ENCODE measurements around the gene AFF3. TPM values are rescaled to one million over a fixed set of nuclear protein-coding genes. Genes with fewer than 3 reads are reported as not detected.

The AFF3 gene
- total and polyA plus RNA-seq, 7 experiments from 2014 or later: 3.0 to 24.1 (median 19.8) TPM

GRCh38 chr2:100140582-100140981 lies 1.8 kb downstream of the AFF3 start:
- peak in 4 of 9 donors; percentile 8 to 19 (median 12) for DNase-seq
- peak overlapping the region in 8 of 9 donors; percentile 12 to 99 (median 94) for H3K27ac Mint-ChIP-seq

DNA sequence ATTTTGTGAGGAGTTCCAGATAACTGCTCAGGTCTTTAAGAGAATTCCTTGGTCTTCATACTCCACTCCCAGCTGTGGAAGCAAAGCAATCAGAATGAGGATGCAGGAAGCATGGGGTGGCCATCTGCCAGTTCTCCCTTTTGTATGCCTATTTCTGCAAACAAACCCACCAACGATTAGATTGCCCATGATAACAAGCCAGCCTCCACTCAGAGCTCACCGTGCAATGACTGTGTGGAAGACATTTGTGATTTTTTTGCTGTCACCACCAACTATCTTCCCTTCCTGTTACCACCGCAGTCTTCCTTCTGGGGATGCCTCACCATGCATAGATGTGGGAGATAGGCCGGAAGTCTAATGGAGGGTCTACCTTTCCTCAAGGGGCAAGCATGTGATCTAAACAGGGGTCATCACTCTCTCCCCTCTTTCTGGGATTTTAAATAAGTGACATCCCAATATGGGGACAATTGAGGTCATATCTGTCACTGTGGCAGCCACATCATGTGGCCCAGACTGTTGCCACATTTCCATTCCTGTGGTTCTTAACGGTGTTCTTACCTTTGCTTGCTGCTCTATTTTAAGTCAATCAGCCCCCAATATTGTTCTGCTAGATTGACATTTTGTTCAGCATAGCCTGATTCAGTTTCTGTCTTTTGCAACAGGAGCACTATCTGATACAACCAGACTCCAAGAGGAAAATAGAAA lies 4.4 kb downstream of the AFF3 start:
- no peak overlapping the region for H3K27ac ChIP-seq (ENCODE audit: low read depth, low read length)
- CTCF ChIA-PET: no interaction called here
- H3K27ac Mint-ChIP-seq: peak overlapping the region in 6 of 9 donors; percentile 2 to 55 (median 40)

More at GRCh38 chr2:100140582-100140981, 1.8 kb downstream of the AFF3 start:
- H3K27me3 Mint-ChIP-seq: peaks cover 0 to 28% (median 0%) of the 10 kb centered on the region in 5 donors
- Histone ChIP-seq H3K4me1 (ENCODE audit: control insufficient read depth in 2 of 2, insufficient read depth in 2 of 2, low read length in 2 of 2) (peaks cover 5 to 33% of the 10 kb centered on the region in 2 donors), H3K27ac (ENCODE audit: low read depth, low read length) (no peak overlapping the region), H3K9me3 (ENCODE audit: control insufficient read depth in 2 of 3, low read length in 3 of 3) (no peaks in the 10 kb centered on the region), H3K36me3 (ENCODE audit: control insufficient read depth in 2 of 3, insufficient read depth in 3 of 3, low read length in 3 of 3) (no peaks in the 10 kb centered on the region), H3K27me3 (ENCODE audit: control insufficient read depth in 2 of 2, insufficient read depth in 2 of 2, low read length in 2 of 2) (no peaks in the 10 kb centered on the region), H3K4me3 (ENCODE audit: low read length) (no peak overlapping the region)
- H3K36me3 Mint-ChIP-seq: peaks cover 0 to 8% (median 0%) of the 10 kb centered on the region in 5 donors
- ATAC-seq: peak; percentile 74
- peaks cover 0 to 10% (median 0%) of the 10 kb centered on the region in 11 donors for H3K9me3 Mint-ChIP-seq
- H3K4me1 Mint-ChIP-seq: peaks cover 41 to 79% (median 70%) of the 10 kb centered on the region in 7 donors
- H3K4me3 Mint-ChIP-seq: peak overlapping the region; percentile 11 to 97 (median 91)
- POLR2A ChIA-PET: interaction anchor here (1.2 to 2.1 kb wide), 2 partner anchors 9 to 26 kb away, joined by 4 to 9 read pairs; no protein-coding TSS in a partner anchor
- CTCF ChIA-PET: interaction anchor here (0.9 kb wide), 1 partner anchor 27 kb away, joined by 4 read pairs; no protein-coding TSS in a partner anchor
- intact Hi-C loops (cut with micrococcal nuclease): no loop called here

DNA sequence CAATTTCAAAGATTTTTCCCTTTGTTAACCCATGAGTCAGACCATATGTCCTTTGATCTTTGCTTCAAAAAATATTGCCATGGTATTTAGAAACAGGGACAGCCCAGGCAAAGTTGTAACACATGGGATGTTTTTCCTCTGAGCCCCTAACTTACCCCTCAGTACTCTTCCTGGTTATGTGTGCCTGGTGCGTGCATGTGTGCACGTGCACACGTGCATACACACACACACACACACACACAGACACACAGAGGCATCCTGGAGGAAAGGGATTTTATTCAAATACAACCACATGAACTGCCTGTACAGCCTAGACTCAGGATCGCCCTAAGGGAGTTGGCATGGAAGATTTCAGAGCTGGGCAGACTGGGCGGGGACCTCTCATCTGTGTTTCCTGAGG lies 5.1 kb downstream of the AFF3 start:
- ATAC-seq: no peak
- Mint-ChIP-seq H3K4me1 (peaks cover 28 to 54% (median 52%) of the 10 kb centered on the region in 7 donors), H3K36me3 (peaks cover 0 to 3% (median 0%) of the 10 kb centered on the region in 5 donors), H3K4me3 (peak overlapping the region in 2 of 10 donors; percentile 20 to 60), H3K27ac (peak overlapping the region in 1 of 9 donors; percentile 33), H3K27me3 (peaks cover 0 to 6% (median 0%) of the 10 kb centered on the region in 5 donors), H3K9me3 (peaks cover 0 to 3% (median 0%) of the 10 kb centered on the region in 11 donors)
- DNase-seq: no peak
- intact Hi-C loops (cut with micrococcal nuclease): no loop called here
- Histone ChIP-seq H3K4me3 (ENCODE audit: low read length) (no peak overlapping the region), H3K4me1 (ENCODE audit: control insufficient read depth in 2 of 2, insufficient read depth in 2 of 2, low read length in 2 of 2) (peaks cover 2 to 26% of the 10 kb centered on the region in 2 donors), H3K36me3 (ENCODE audit: control insufficient read depth in 2 of 3, insufficient read depth in 3 of 3, low read length in 3 of 3) (no peaks in the 10 kb centered on the region), H3K9me3 (ENCODE audit: control insufficient read depth in 2 of 3, low read length in 3 of 3) (no peaks in the 10 kb centered on the region), H3K27me3 (ENCODE audit: control insufficient read depth in 2 of 2, insufficient read depth in 2 of 2, low read length in 2 of 2) (no peaks in the 10 kb centered on the region), H3K27ac (ENCODE audit: low read depth, low read length) (no peak overlapping the region)
- ChIA-PET CTCF (no interaction called here), POLR2A (no interaction called here)

More for the DNA sequence above, 4.4 kb downstream of the AFF3 start:
- no peaks in the 10 kb centered on the region for H3K36me3 ChIP-seq (ENCODE audit: control insufficient read depth in 2 of 3, insufficient read depth in 3 of 3, low read length in 3 of 3)
- no peak overlapping the region for H3K4me3 ChIP-seq (ENCODE audit: low read length)
- H3K4me1 ChIP-seq (ENCODE audit: control insufficient read depth in 2 of 2, insufficient read depth in 2 of 2, low read length in 2 of 2): peaks cover 5 to 32% of the 10 kb centered on the region in 2 donors
- DNase-seq (peak in 1 of 9 donors; percentile 6), ATAC-seq (no peak)
- intact Hi-C loops (cut with micrococcal nuclease): no loop called here
- Mint-ChIP-seq H3K36me3 (peaks cover 0 to 3% (median 0%) of the 10 kb centered on the region in 5 donors), H3K4me1 (peaks cover 33 to 61% (median 59%) of the 10 kb centered on the region in 7 donors), H3K4me3 (peak overlapping the region; percentile 4 to 60 (median 51)), H3K27me3 (peaks cover 0 to 8% (median 0%) of the 10 kb centered on the region in 5 donors), H3K9me3 (peaks cover 0 to 3% (median 0%) of the 10 kb centered on the region in 11 donors)
- H3K27me3 ChIP-seq (ENCODE audit: control insufficient read depth in 2 of 2, insufficient read depth in 2 of 2, low read length in 2 of 2): no peaks in the 10 kb centered on the region
- no peaks in the 10 kb centered on the region for H3K9me3 ChIP-seq (ENCODE audit: control insufficient read depth in 2 of 3, low read length in 3 of 3)
- POLR2A ChIA-PET: no interaction called here

DNA sequence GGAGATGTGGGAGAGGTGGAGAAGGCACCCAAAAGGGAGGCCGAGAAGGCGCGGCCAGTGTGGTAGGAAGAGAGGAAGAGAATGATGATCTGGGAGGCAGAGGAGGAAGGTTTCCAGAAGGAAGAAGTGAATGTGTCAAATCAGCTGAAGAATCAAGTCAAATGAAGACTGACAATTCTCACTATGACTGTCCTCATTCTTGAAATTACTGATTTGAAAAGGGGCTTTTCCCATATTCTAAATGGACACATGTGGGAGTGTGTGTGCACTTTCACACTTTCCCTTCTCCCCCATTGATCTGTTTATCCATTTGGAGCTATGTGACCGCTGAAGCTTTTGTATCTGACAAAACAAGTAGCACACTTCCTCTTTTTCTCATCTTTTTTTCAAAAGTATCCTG lies 6.1 kb downstream of the AFF3 start:
- ATAC-seq (no peak), DNase-seq (peak in 1 of 9 donors; percentile 40)
- Histone ChIP-seq H3K27me3 (ENCODE audit: control insufficient read depth in 2 of 2, insufficient read depth in 2 of 2, low read length in 2 of 2) (no peaks in the 10 kb centered on the region), H3K4me1 (ENCODE audit: control insufficient read depth in 2 of 2, insufficient read depth in 2 of 2, low read length in 2 of 2) (peaks cover 0 to 26% of the 10 kb centered on the region in 2 donors), H3K27ac (ENCODE audit: low read depth, low read length) (no peak overlapping the region), H3K4me3 (ENCODE audit: low read length) (no peak overlapping the region), H3K9me3 (ENCODE audit: control insufficient read depth in 2 of 3, low read length in 3 of 3) (no peaks in the 10 kb centered on the region), H3K36me3 (ENCODE audit: control insufficient read depth in 2 of 3, insufficient read depth in 3 of 3, low read length in 3 of 3) (no peaks in the 10 kb centered on the region)
- ChIA-PET CTCF (no interaction called here), POLR2A (no interaction called here)
- Mint-ChIP-seq H3K4me3 (no peak overlapping the region), H3K27ac (no peak overlapping the region), H3K27me3 (peaks cover 0 to 4% (median 0%) of the 10 kb centered on the region in 5 donors), H3K4me1 (peaks cover 19 to 46% (median 42%) of the 10 kb centered on the region in 7 donors), H3K36me3 (peaks cover 0 to 3% (median 0%) of the 10 kb centered on the region in 5 donors), H3K9me3 (peaks cover 0 to 2% (median 0%) of the 10 kb centered on the region in 11 donors)
- intact Hi-C loops (cut with micrococcal nuclease): no loop called here

DNA sequence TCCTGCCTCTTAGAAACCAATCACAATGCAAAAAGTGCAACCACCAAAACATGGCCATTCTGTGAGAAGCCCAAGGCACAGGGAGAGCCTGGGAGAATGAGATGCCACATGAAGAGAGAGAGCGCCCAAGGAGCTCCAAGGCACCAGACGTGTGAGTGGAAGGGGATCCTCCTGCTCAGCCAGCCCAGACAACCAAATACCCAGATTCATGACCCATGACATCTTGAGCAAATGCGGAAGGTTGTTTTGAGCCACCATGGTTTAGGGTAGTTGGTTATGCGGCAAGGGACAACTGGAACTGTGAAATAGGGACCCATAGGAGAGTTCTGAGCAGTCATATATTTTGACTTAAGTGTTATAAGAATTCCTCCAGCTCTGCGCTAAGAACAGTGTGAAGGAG lies 7.0 kb downstream of the AFF3 start:
- Histone ChIP-seq H3K27me3 (ENCODE audit: control insufficient read depth in 2 of 2, insufficient read depth in 2 of 2, low read length in 2 of 2) (no peaks in the 10 kb centered on the region), H3K4me1 (ENCODE audit: control insufficient read depth in 2 of 2, insufficient read depth in 2 of 2, low read length in 2 of 2) (peaks cover 0 to 19% of the 10 kb centered on the region in 2 donors), H3K4me3 (ENCODE audit: low read length) (no peak overlapping the region), H3K27ac (ENCODE audit: low read depth, low read length) (no peak overlapping the region), H3K36me3 (ENCODE audit: control insufficient read depth in 2 of 3, insufficient read depth in 3 of 3, low read length in 3 of 3) (no peaks in the 10 kb centered on the region), H3K9me3 (ENCODE audit: control insufficient read depth in 2 of 3, low read length in 3 of 3) (no peaks in the 10 kb centered on the region)
- intact Hi-C loops (cut with micrococcal nuclease): no loop called here
- peaks cover 0 to 2% (median 0%) of the 10 kb centered on the region in 5 donors for H3K36me3 Mint-ChIP-seq
- H3K9me3 Mint-ChIP-seq: no peaks in the 10 kb centered on the region
- no peak for ATAC-seq
- no peak overlapping the region for H3K27ac Mint-ChIP-seq
- H3K27me3 Mint-ChIP-seq: peaks cover 0 to 2% (median 0%) of the 10 kb centered on the region in 5 donors
- ChIA-PET POLR2A (no interaction called here), CTCF (no interaction called here)
- DNase-seq: no peak
- no peak overlapping the region for H3K4me3 Mint-ChIP-seq
- peaks cover 14 to 37% (median 33%) of the 10 kb centered on the region in 7 donors for H3K4me1 Mint-ChIP-seq

- no peak overlapping the region for H3K4me3 Mint-ChIP-seq
- CTCF ChIA-PET: no interaction called here
- POLR2A ChIA-PET: interaction anchor here (1.7 kb wide), 1 partner anchor 9 kb away, joined by 4 read pairs; no protein-coding TSS in a partner anchor
- H3K27ac ChIP-seq (ENCODE audit: low read depth, low read length): no peak overlapping the region
- DNase-seq (no peak), ATAC-seq (no peak)
- H3K9me3 ChIP-seq (ENCODE audit: control insufficient read depth in 2 of 3, low read length in 3 of 3): no peaks in the 10 kb centered on the region
- H3K27ac Mint-ChIP-seq: no peak overlapping the region
- peaks cover 0 to 3% (median 0%) of the 10 kb centered on the region in 7 donors for H3K4me1 Mint-ChIP-seq
- peaks cover 0 to 4% (median 2%) of the 10 kb centered on the region in 3 experiments for H3K36me3 ChIP-seq (ENCODE audit: control insufficient read depth in 2 of 3, insufficient read depth in 3 of 3, low read length in 3 of 3)
- H3K4me1 ChIP-seq (ENCODE audit: control insufficient read depth in 2 of 2, insufficient read depth in 2 of 2, low read length in 2 of 2): no peaks in the 10 kb centered on the region
- intact Hi-C loops (cut with micrococcal nuclease): no loop called here
- H3K4me3 ChIP-seq (ENCODE audit: low read length): no peak overlapping the region
- H3K9me3 Mint-ChIP-seq: peaks cover 0 to under 1% (median 0%) of the 10 kb centered on the region in 11 donors
- no peaks in the 10 kb centered on the region for H3K27me3 ChIP-seq (ENCODE audit: control insufficient read depth in 2 of 2, insufficient read depth in 2 of 2, low read length in 2 of 2)
- no peaks in the 10 kb centered on the region for H3K27me3 Mint-ChIP-seq
- peaks cover 0 to 25% (median 20%) of the 10 kb centered on the region in 5 donors for H3K36me3 Mint-ChIP-seq
Measured at GRCh38 chr2:100130595-100131391, 11.6 kb downstream of the AFF3 start.
